CD8-positive, alpha-beta memory T cell (primary cell): ENCODE results near the gene LHFPL6. TPM values are rescaled to one million over a fixed set of nuclear protein-coding genes. Genes with fewer than 3 reads are reported as not detected.
"Not testable (repeated sequence)": the region's sequence is repeated elsewhere in the genome, so short reads cannot be mapped to it uniquely, and the experiment has no call there.

ENCODE experiments used
- CTCF ChIA-PET: fragments of 350-600 bp; sonication (Branson Sonifier 250); formaldehyde crosslinking; loops from one replicate; lab custom pipeline; 2021; ENCODE audit warnings: antibody characterized with exemption; lab: Charles Lee
- POLR2A ChIA-PET: fragments of 350-600 bp; sonication (Branson Sonifier 250); formaldehyde crosslinking; loops from one replicate; lab custom pipeline; 2021; ENCODE audit warnings: antibody characterized with exemption; lab: Charles Lee
- DNase-seq, 5 donors: peaks; one replicate each; pipeline versions ENCODE4 v3.0.0 to v3.0.0-alpha.2; 2020 to 2022; ENCODE audit warnings: mixed read lengths in 1 of 5
- H3K27ac ChIP-seq: one replicate; pipeline ENCODE4 v1.7.0; 2013; ENCODE audit warnings: low read depth, mild to moderate bottlenecking, low read length, moderate library complexity
- H3K27me3 ChIP-seq: 2 replicates; pipeline ENCODE4 v1.7.0; 2013; ENCODE audit warnings: low read length, mild to moderate bottlenecking; ENCODE audit not compliant: insufficient read depth, poor library complexity, severe bottlenecking
- H3K36me3 ChIP-seq: 2 replicates; pipeline ENCODE4 v1.7.0; 2013; ENCODE audit warnings: mild to moderate bottlenecking, low read length, moderate library complexity; ENCODE audit not compliant: insufficient read depth
- H3K4me1 ChIP-seq: 2 replicates; pipeline ENCODE4 v1.7.0; 2013; ENCODE audit warnings: mild to moderate bottlenecking, low read length, moderate library complexity; ENCODE audit not compliant: insufficient read depth
- H3K4me3 ChIP-seq: 2 replicates; pipeline ENCODE4 v1.7.0; 2013; ENCODE audit warnings: mild to moderate bottlenecking, low read length
- H3K9me3 ChIP-seq: 2 replicates; pipeline ENCODE4 v1.7.0; 2013; ENCODE audit warnings: mild to moderate bottlenecking, low read length
- H3K27ac Mint-ChIP-seq, 8 donors: one replicate each; pipeline ENCODE4 v1.8.0; 2020 to 2021; ENCODE audit warnings: mixed read lengths in 8 of 8, mild to moderate bottlenecking in 6 of 8, inconsistent platforms in 3 of 8, moderate library complexity in 3 of 8
- H3K27me3 Mint-ChIP-seq, 2 donors: one replicate each; pipeline ENCODE4 v1.8.0; 2020 to 2021; ENCODE audit warnings: mixed read lengths in 2 of 2, mild to moderate bottlenecking in 1 of 2, moderate library complexity in 1 of 2
- H3K36me3 Mint-ChIP-seq, 3 donors: one replicate each; pipeline ENCODE4 v1.8.0; 2020 to 2021; ENCODE audit warnings: mixed read lengths in 3 of 3, inconsistent platforms in 1 of 3, mild to moderate bottlenecking in 1 of 3
- H3K4me1 Mint-ChIP-seq, 3 donors: one replicate each; pipeline ENCODE4 v1.8.0; 2020 to 2021; ENCODE audit warnings: mixed read lengths in 3 of 3, inconsistent platforms in 1 of 3, mild to moderate bottlenecking in 1 of 3
- H3K4me3 Mint-ChIP-seq, 7 donors: one replicate each; pipeline ENCODE4 v1.8.0; 2020 to 2021; ENCODE audit warnings: mixed read lengths in 7 of 7, mild to moderate bottlenecking in 6 of 7, moderate library complexity in 4 of 7, inconsistent platforms in 2 of 7
- H3K9me3 Mint-ChIP-seq, 5 donors: one replicate each; pipeline ENCODE4 v1.8.0; 2020 to 2022; ENCODE audit warnings: mixed read lengths in 5 of 5, mild to moderate bottlenecking in 3 of 5, moderate library complexity in 2 of 5, inconsistent platforms in 1 of 5
- polyA plus RNA-seq: library from polyadenylated mRNA; unstranded; fragments of 300-500 nt; fragmentation: Illumina TruSeq; gene quantifications from one replicate; pipeline ENCODE4 v1.2.3, GENCODE V29; 2021
- total RNA-seq, 2 experiments: library from RNA; stranded (reverse); gene quantifications; one replicate each; pipeline ENCODE4 v1.2.3, GENCODE V29; 2021

The LHFPL6 gene
- total and polyA plus RNA-seq, 3 experiments from 2014 or later = 5.9 to 6.4 TPM; not detected in 1

DNA sequence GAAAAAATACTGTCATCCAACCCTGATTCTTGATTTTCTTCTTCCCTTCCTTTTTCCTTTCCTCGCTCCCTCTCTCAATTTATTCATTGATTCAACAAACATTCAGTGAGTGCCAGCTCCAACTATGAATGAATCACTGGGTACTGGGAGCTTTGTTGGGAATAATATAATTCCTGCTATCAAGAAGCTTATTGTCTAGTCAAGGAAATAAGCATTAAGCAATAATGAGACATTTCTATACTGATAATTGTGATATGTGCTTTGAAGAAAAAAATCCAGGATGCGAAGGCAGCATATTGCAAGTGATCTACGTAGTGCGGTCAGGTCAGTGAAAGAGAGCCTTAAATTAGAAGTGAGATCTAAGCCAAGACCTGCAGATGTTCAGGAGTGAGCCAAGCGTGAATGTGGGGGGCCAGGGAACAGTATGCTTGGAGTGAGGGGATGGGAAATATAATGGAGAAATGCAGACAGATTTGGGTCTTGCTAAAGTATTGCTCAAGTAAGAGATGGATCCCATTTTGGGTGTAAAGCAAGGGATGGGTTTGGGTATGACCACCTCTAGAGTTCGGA, 253.5 kb downstream of the LHFPL6 start:
- DNase-seq = no peak
- no peaks in the 10 kb centered on the region for H3K9me3 ChIP-seq
- H3K36me3 ChIP-seq = no peaks in the 10 kb centered on the region
- Mint-ChIP-seq H3K27me3 (peaks cover 2 to 8% of the 10 kb centered on the region in 2 donors), H3K4me3 (no peak overlapping the region), H3K4me1 (no peaks in the 10 kb centered on the region), H3K36me3 (no peaks in the 10 kb centered on the region), H3K9me3 (no peaks in the 10 kb centered on the region), H3K27ac (no peak overlapping the region)
- H3K27ac ChIP-seq = no peak overlapping the region
- ChIA-PET POLR2A (no interaction called here), CTCF (no interaction called here)
- H3K4me3 ChIP-seq = no peak overlapping the region
- H3K4me1 ChIP-seq = no peaks in the 10 kb centered on the region
- no peaks in the 10 kb centered on the region for H3K27me3 ChIP-seq

DNA sequence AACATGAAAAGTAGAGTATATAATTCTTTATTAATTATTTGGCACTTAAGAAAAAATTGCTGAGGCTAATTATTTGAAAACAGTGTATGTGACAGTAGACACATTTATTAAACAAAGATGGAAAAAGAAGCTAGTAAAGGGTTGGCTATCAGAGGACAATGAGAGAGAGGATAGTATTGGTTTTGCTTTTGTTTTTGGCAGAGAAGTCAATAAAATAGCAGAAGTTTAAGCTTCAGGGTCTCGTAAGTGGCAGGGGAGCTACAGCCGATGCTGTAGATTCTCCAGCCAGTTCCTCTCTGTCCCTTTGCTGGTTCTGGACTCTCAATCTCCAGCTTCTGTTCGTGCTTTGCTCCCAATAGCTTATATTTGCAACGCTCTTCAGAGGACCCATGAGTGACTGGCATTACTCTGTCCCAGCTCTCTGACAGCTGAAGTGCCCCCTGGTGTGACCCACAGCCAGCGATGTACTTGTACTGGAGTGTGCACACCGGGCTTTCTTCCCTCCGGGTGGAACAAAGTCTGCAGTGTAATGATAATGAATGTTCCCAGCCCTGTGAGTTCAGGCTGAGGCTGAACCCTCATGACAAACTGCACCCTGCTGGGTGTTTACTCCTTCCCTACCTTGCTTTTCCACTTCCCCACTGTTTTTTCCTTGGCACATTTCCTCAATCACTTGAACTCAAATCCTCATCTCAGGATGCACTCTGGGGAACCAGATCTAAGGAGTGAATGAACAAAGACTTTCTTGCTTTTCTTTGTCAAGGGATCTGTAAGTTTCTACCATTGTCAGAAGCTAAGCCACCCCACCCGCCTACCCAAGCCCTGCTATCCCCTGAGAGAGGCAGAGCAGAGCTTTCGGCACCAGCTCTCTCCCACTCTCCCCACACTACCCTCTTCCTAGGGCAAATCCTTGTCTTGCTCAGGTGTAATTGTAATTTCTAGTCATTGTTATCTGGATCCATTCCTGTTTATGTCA, 254.8 kb downstream of the LHFPL6 start:
- Mint-ChIP-seq H3K9me3 (peaks cover 0 to 2% (median 0%) of the 10 kb centered on the region in 5 donors), H3K27me3 (peaks cover 0 to 8% of the 10 kb centered on the region in 2 donors), H3K4me3 (no peak overlapping the region), H3K36me3 (no peaks in the 10 kb centered on the region), H3K4me1 (no peaks in the 10 kb centered on the region), H3K27ac (peak overlapping the region in 1 of 8 donors; percentile 62)
- H3K4me3 ChIP-seq = no peak overlapping the region
- POLR2A ChIA-PET = no interaction called here
- H3K4me1 ChIP-seq = no peaks in the 10 kb centered on the region
- H3K27ac ChIP-seq = no peak overlapping the region
- H3K9me3 ChIP-seq = no peaks in the 10 kb centered on the region
- H3K36me3 ChIP-seq = no peaks in the 10 kb centered on the region
- no peaks in the 10 kb centered on the region for H3K27me3 ChIP-seq
- CTCF ChIA-PET = no interaction called here
- DNase-seq = no peak

GRCh38 chr13:39345982-39346381, 257.0 kb downstream of the LHFPL6 start:
- H3K27me3 ChIP-seq = no peaks in the 10 kb centered on the region
- no peaks in the 10 kb centered on the region for H3K36me3 ChIP-seq
- Mint-ChIP-seq H3K9me3 (peaks cover 0 to 2% (median 0%) of the 10 kb centered on the region in 5 donors), H3K4me1 (no peaks in the 10 kb centered on the region), H3K27ac (no peak overlapping the region), H3K27me3 (peaks cover 2 to 19% of the 10 kb centered on the region in 2 donors), H3K4me3 (no peak overlapping the region), H3K36me3 (no peaks in the 10 kb centered on the region)
- no peak for DNase-seq
- no peak overlapping the region for H3K27ac ChIP-seq
- CTCF ChIA-PET = no interaction called here
- POLR2A ChIA-PET = no interaction called here
- no peaks in the 10 kb centered on the region for H3K9me3 ChIP-seq
- no peaks in the 10 kb centered on the region for H3K4me1 ChIP-seq
- H3K4me3 ChIP-seq = no peak overlapping the region

DNA sequence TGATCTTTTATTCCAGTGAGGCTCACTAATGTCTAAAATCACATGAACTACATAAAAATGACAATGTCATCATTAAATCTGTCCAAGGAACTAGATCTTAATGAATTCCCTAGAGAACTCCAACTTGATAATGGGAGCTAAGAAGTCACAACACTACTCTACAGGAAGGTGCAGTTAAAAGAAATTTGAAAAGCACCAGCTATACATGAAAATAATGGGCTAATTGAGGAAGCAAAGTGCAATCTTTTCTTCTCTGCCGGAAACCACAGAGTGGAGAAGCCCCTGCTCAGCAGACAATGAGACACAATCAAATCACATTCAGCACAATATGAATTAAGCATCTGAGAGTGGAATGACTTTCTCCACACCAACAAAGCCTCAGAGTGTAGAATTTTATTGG, 261.7 kb downstream of the LHFPL6 start:
- Histone ChIP-seq H3K36me3 (no peaks in the 10 kb centered on the region), H3K4me3 (no peak overlapping the region), H3K4me1 (no peaks in the 10 kb centered on the region), H3K27ac (no peak overlapping the region), H3K9me3 (no peaks in the 10 kb centered on the region), H3K27me3 (no peaks in the 10 kb centered on the region)
- peaks cover 4 to 10% of the 10 kb centered on the region in 2 donors for H3K27me3 Mint-ChIP-seq
- peaks cover 0 to 2% (median 0%) of the 10 kb centered on the region in 5 donors for H3K9me3 Mint-ChIP-seq
- POLR2A ChIA-PET = no interaction called here
- no peak for DNase-seq
- no peak overlapping the region for H3K27ac Mint-ChIP-seq
- H3K36me3 Mint-ChIP-seq = no peaks in the 10 kb centered on the region
- no peak overlapping the region for H3K4me3 Mint-ChIP-seq
- CTCF ChIA-PET = interaction anchor here (0.6 kb wide), 1 partner anchor 39 kb away, joined by 3 read pairs; no protein-coding TSS in a partner anchor
- no peaks in the 10 kb centered on the region for H3K4me1 Mint-ChIP-seq

DNA sequence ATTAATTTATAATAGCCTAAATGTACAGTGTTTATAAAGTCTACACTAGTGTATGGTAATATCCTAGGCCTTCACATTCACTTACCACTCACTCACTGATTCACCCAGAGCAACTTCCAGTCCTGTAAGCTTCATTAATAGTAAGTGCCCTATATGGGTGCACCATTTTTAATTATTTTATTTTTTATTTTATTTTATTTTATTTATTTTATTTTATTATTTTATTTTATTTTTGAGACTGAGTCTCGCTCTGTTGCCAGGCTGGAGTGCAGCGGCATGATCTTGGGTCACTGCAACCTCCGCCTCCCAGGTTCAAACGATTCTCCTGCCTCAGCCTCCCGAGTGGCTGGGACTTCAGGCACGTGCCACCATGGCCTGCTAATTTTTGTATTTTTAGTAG, 264.9 kb downstream of the LHFPL6 start:
- POLR2A ChIA-PET, H3K27me3 ChIP-seq, H3K9me3 Mint-ChIP-seq, H3K36me3 ChIP-seq, CTCF ChIA-PET, H3K4me3 Mint-ChIP-seq, DNase-seq, H3K9me3 ChIP-seq, H3K27ac ChIP-seq, H3K4me1 ChIP-seq, H3K27ac Mint-ChIP-seq, H3K4me3 ChIP-seq, H3K4me1 Mint-ChIP-seq, H3K36me3 Mint-ChIP-seq: not testable (repeated sequence)
- peaks cover 5 to 10% of the 10 kb centered on the region in 2 donors for H3K27me3 Mint-ChIP-seq

DNA sequence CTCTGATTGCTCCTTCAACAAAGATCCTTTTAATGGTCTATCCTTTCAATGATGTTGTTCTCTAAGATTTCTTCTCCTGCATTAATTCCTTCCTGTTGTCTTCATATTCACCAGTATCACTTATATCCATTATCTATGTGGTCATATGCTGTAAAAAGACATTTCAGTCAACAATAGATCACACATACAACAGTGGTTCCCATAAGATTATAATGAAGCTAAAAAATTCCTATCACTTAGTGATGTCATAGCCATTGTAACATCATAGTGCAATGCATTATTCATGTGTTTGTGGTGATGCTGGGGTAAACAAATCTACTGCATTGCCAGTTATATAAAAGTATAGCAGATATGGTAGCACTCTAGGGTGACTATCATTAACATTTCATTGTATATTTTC, 266.1 kb downstream of the LHFPL6 start:
- H3K27me3 Mint-ChIP-seq = peaks cover 5 to 6% of the 10 kb centered on the region in 2 donors
- H3K9me3 Mint-ChIP-seq = peaks cover 0 to 8% (median 2%) of the 10 kb centered on the region in 5 donors
- Histone ChIP-seq H3K27me3 (no peaks in the 10 kb centered on the region), H3K36me3 (no peaks in the 10 kb centered on the region), H3K4me3 (no peak overlapping the region), H3K27ac (no peak overlapping the region), H3K9me3 (no peaks in the 10 kb centered on the region), H3K4me1 (no peaks in the 10 kb centered on the region)
- DNase-seq = no peak
- ChIA-PET CTCF (no interaction called here), POLR2A (no interaction called here)
- no peaks in the 10 kb centered on the region for H3K36me3 Mint-ChIP-seq
- no peak overlapping the region for H3K4me3 Mint-ChIP-seq
- no peak overlapping the region for H3K27ac Mint-ChIP-seq
- H3K4me1 Mint-ChIP-seq = no peaks in the 10 kb centered on the region

DNA sequence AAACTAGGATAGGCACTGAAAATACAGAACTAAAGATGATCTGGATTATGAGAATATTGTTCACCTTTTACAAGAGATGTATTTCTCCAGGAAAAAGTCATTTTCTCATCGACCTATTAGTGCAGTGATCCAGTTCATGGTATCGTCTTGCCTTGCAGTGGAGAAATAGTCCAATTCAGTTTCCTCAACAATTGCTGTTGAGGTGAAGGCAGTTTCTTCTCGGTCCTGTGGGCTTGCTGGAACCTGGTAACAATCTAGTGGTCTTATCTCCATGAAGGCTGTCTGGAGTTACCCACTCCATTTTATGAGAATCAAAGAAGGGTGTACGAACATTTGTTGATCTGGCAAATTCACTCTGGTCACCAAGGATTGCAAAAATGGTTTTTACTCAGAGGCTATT, 266.8 kb downstream of the LHFPL6 start:
- no peak for DNase-seq
- H3K36me3 Mint-ChIP-seq = no peaks in the 10 kb centered on the region
- Histone ChIP-seq H3K27ac (no peak overlapping the region), H3K4me3 (no peak overlapping the region), H3K27me3 (no peaks in the 10 kb centered on the region), H3K9me3 (no peaks in the 10 kb centered on the region), H3K36me3 (no peaks in the 10 kb centered on the region), H3K4me1 (no peaks in the 10 kb centered on the region)
- no peaks in the 10 kb centered on the region for H3K4me1 Mint-ChIP-seq
- H3K27ac Mint-ChIP-seq = no peak overlapping the region
- H3K4me3 Mint-ChIP-seq = no peak overlapping the region
- H3K9me3 Mint-ChIP-seq = peaks cover 0 to 8% (median 2%) of the 10 kb centered on the region in 5 donors
- ChIA-PET POLR2A (no interaction called here), CTCF (no interaction called here)
- peaks cover 2 to 3% of the 10 kb centered on the region in 2 donors for H3K27me3 Mint-ChIP-seq

DNA sequence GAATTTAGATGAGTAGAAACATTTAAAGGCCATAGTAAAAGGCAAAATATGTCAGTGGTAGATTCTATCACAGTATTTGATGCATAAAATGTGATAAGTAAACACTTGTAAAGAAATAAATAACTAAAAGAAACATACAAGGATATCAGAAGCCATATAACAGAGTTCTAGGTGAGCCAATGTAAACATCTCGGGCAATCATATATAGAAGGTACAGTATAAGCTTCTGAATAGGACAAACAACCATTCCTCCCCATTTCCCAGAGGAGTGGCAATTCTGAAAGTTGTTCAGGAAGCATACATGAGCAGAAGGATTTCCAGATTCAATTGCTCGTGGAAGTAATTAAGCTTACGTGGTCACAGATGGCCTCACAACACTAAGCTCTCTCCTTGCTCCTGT, 267.3 kb downstream of the LHFPL6 start:
- Histone ChIP-seq H3K36me3 (no peaks in the 10 kb centered on the region), H3K9me3 (no peaks in the 10 kb centered on the region), H3K27ac (no peak overlapping the region), H3K27me3 (no peaks in the 10 kb centered on the region), H3K4me1 (no peaks in the 10 kb centered on the region), H3K4me3 (no peak overlapping the region)
- Mint-ChIP-seq H3K9me3 (peaks cover 0 to 8% (median 3%) of the 10 kb centered on the region in 5 donors), H3K36me3 (no peaks in the 10 kb centered on the region), H3K27ac (no peak overlapping the region), H3K4me1 (no peaks in the 10 kb centered on the region), H3K27me3 (peaks cover 0 to 3% of the 10 kb centered on the region in 2 donors), H3K4me3 (no peak overlapping the region)
- ChIA-PET CTCF (no interaction called here), POLR2A (no interaction called here)
- no peak for DNase-seq
